GM18907 (cell line): ENCODE data around the gene GPR160.
A peak's percentile ranks its signal among the peaks of the same experiment; 100 is the strongest.
"Not testable (repeated sequence)": the region's sequence is repeated elsewhere in the genome, so short reads cannot be mapped to it uniquely, and the experiment has no call there.

Source experiments
- ATAC-seq: cut with Tn5 transposase; IDR thresholded peaks from one replicate; pipeline ENCODE4 v1.9.1; 2021; ENCODE audit warnings: mild to moderate bottlenecking, moderate library complexity; ENCODE audit not compliant: unreplicated experiment

Gene GPR160

DNA sequence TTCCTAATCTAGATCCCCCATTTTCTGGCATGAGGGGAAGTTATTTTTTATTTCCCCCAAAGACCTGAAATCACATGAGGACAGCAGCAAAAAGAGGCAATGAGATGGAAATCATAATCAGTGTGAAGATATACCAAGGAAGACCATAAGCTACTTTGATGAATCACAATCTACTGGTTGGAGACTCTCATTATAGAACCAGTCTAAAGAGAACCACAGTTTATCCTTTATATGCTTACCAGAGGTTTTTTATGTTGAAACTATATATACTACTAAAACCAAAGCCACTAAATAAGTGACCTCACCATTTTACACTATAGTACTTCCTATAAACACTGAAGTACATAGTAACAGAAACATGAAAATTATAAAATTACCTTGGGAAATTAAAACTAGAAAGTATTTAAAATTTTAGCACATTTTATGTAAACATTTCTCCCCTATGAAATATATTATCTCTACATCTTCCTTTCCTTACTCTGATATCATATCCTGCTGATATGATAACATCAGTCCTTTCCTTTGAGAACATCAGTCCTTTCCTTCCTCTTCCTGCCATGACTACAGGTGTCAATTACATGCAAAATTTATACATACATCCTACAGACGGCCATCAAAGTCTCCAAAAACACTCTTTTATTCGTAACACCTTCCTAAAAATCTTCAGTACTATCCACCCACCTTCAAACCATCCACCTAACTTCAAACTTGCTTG lies 71.9 kb downstream of the GPR160 start:
- no peak for ATAC-seq

DNA sequence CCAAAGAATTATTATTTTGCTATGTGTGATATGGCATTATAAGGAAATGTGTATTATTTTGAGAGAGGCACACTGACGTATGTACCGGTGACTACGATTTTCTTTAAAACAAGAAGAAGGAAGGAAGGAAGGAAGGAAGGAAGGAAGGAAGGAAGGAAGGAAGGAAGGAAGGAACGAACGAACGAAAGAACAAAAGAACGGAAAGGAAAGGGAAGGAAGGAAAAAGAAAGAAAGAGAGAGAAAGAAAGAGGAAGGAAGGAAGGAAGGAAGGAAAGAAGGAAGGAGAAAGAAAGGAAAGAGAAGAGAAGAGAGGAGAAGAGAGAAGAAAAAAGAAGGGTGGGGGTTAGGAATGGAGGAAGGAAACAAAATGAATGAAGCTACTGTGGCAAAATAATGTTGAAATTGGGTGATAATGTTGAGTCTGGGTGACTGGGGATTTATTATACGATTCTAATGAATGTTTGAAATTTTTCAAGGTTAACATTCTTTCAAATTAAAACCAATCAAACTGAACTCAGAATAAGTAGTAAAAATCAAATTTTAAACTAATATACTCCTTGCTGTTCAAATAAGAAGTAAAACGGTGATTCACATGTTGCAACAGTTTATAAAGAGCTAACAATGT lies 73.5 kb downstream of the GPR160 start:
- no peak for ATAC-seq

DNA sequence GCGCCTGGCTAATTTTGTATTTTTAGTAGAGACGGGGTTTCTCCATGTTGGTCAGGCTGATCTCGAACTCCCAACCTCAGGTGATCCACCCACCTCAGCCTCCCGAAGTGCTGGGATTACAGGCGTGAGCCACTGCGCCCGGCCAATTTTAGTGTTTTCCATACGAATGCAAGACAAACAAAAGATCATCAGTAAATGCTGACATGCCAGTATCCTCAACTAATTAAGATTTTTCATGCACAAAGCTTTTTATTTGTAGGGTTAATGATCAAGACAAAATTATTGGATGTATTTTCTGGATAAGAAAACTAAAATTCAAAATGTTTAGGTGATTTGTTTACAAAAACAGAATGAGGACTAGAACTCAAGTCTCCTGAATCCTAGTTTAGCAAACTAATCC lies 76.4 kb downstream of the GPR160 start:
- not testable (repeated sequence) for ATAC-seq

DNA sequence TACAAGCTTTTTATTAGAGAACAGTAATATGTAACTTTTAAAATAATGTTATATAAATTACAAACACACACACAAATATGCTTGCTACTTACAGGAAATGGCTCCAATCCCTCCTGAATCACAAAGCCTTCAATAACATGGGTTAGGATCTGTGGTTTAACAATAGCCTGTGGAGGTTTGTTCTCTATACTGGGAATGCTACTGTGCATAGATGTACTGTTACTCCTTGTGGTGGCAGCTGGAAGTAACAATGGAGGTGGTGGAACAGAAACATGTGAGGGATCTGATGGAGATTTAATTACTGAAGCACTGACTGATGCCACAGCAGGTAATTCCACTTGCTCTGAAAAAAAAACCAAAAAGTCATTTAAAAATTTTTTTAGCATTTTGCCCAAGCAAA lies 79.3 kb downstream of the GPR160 start:
- ATAC-seq: no peak

- peak; percentile 88 for ATAC-seq
Measured at GRCh38 chr3:170128259-170128976, 90.6 kb downstream of the GPR160 start.

DNA sequence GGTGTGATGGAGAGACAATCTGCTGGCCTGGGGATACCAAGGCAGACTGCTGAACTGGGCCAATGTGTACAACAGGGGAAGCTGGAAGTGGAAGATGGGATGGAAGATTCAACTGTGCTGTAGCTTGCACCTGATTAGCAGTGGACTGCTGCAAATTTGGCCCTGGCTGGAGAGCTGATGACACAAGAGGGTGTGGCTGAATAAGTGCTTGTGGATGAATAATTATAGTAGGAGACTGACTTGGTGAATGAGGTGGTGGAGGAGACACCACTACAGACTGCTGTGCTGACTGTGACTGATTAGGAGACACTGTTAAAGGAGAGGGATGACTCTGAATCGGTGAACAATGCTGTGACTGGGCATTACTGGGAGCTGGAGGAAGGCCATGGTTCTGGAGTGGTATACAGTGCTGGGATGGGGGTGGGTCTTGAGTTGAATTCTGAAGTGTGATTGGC lies 91.2 kb downstream of the GPR160 start:
- peak; percentile 66 for ATAC-seq

DNA sequence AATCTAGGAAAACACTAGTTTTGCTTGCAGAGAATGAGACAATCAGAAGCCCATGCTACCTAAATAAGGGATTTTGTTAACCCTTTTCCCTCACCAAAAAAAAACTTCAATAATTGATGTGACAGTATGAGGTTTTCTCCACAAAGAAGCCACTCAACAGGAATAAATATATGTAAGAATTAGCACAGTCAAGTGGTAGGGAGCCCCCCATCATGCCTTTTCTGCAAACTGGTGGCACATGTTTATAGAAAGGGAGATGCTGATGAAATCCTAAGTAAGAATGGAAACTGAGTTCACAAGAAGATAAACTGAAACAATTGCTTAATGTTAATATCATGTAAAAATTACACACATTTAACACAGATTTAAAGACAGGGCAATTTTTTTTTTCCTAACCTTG lies 92.7 kb downstream of the GPR160 start:
- ATAC-seq: no peak

GRCh38 chr3:170132335-170132734 lies 94.5 kb downstream of the GPR160 start:
- ATAC-seq: no peak
